T47D (cell line): ENCODE data around the gene LRP1.

Experiments
- DNase-seq, 2 experiments: peaks; one replicate each; pipeline versions ENCODE4 v3.0.0 to v3.0.0-alpha.2; 2011 to 2012; ENCODE audit warnings: low read depth in 1 of 2, low spot score in 1 of 2
- JUND ChIP-seq: IDR thresholded peaks from 2 replicates; pipeline ENCODE4 v1.6.1; 2012; ENCODE audit warnings: low read depth
- in situ Hi-C: cut with HindIII; loops from 2 replicates; pipeline ENCODE4 v1.10.0; 2016; ENCODE audit warnings: low sequenced_read_pairs, low pct_unique_long_range_greater_than_20kb

The LRP1 gene

DNA sequence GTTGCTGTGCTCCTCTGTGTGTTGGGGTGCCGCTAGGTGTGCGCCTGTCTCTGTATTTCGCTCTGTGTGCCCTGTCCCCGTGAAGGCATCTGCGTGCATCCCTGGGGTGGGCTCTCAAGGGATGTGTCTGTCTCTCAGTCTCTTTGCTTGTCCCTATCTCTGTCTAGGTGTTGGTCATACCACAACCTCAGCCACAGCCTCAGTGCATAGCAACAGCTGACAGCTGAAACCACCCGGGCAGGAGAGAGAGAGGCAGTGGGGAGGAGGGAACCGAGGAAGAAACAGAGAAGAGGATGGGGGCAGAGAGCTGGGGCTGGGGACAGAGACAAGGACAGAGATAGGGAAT, 87.4 kb downstream of the LRP1 start:
- in situ Hi-C loops: no loop called here
- DNase-seq: peak; percentile 56 to 69
- no peak for TF ChIP-seq JUND

DNA sequence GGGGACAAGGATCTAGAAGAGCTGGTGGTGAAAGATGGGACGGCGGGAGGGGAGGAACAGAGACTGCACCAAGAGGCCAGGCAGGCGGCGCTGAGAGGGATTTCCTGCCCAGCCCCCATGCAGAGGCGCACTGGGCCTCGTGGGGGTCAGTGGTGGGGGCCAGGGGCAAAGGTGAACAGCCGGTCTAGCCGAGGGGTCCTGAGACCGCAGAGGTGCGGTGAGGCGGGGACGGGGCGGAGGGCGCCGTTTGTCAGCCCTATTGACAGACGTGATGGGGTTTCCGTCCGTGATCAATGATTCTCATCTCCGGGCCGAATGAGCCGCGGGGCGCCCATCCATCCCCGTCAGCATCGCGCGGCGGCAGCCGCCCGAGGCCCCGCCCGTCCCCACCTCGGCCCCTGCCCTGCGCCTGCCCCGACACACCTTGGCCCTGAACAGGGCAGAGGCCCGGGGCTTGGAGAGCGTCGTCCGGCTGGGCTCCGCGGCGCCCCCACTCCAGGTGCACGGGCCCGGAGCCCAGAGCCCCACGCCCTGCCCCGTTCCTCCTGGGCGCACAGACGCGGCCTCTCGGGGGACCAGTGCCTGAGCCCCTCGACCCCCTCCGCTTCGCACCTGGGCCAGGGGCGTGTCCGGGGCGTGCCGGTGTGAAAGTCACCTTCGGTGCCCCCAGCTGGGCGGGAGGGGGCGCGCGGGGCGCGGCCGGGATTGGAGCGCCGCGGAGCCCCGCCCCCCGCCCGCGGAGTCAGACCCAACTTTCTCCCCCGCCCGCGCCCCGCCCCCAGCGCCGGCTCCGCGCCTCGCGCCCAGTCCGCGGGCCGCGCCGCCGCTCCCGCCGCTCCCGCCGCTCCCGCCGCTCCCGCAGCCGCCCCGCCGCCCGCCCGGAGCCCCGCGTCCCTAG, 88.0 kb downstream of the LRP1 start, which contains the start of gene NXPH4:
Gene NXPH4 (plus strand): TSS at position 781 of the 898 bp plus-strand sequence. CDS start 176 bp downstream, outside the sequence.
- in situ Hi-C loops: no loop called here
- TF ChIP-seq JUND: no peak
- DNase-seq: peak; percentile 75 to 88

DNA sequence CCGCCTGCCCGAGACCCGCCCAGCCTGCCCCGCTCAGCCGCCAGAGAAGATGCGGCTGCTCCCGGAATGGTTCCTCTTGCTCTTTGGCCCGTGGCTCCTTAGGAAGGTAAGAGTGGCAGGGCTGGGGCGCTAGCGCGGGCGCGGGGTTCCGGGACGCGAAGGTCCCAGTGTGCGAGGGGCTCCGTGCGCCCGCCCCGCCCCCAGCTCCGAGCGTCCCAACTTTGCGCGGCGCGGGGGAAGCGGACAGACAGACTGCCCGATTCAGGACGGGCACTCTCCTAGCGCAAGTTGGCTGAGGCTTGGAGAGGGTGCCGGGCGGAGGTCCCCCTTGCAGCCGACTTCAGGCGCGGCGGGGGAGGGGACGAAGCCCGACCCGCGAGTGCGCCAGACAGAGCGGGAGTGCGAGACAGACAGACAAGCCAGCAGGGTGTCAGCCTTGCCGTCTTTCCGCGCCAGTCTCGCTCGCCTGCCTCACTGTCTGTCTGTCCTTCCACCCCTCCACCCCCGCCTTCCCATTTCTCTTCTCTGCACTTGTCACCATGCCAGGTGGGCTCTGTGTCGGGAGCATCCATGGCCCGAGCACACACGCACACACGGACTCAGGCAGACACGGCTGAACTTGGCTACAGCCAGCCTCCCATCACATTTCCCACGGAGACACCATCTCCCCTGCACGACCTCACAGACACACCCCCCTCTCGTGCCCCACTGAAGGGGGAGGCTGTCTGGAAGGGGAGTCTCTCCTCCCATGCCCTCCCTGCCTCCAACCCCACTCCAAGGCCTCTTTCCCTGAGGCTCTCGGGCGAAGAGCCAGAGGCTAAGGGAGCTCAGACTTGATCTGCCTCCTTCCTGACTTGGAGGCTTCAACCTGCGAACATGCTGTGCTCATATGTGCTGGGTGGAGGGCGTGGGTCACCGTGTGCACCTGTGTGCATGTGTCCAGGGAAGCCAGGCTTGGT, 88.9 kb downstream of the LRP1 start:
- no peak for DNase-seq
- in situ Hi-C loops: no loop called here
- no peak for TF ChIP-seq JUND

DNA sequence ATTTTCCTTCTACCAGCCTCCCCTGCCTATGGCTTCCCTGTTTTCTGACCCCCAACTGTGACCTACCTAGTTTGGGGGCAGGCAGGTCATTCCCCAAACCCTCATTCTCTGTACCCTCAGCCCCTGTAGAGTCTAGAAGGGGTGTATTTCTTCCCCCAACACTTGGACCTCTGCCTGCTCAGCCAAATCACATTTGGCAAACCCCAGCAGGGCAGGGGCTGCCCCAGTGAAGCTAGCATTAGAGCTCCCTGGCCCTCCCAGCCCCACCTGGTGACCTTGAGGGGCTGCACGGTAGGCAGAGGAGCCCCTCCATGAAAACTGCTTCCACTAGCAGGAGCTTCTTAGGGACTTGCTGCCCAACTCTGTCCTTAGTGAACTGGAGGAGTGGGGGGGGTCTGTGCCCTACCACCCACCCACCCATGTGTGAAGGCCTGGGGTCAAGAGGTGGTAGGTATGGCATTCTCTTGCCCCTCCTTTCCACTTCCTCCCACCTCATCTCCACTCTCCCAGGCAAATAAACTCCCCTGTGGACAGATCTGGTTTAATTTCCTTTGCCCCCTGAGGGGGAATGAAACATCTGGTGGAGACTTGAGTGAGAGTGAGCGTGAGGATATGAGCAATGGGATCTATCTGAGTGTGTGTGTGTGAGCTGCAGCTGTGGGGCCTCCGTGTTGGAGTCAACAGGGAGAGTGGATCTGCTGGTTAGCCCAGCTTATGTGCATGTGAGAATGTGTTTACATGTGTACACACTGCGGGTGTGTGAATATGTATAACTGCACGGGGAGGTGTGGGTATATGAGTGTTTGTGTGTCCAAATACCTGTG, 90.0 kb downstream of the LRP1 start:
- in situ Hi-C loops: no loop called here
- DNase-seq: peak in 1 of 2 experiments; percentile 84
- TF ChIP-seq JUND: no peak

DNA sequence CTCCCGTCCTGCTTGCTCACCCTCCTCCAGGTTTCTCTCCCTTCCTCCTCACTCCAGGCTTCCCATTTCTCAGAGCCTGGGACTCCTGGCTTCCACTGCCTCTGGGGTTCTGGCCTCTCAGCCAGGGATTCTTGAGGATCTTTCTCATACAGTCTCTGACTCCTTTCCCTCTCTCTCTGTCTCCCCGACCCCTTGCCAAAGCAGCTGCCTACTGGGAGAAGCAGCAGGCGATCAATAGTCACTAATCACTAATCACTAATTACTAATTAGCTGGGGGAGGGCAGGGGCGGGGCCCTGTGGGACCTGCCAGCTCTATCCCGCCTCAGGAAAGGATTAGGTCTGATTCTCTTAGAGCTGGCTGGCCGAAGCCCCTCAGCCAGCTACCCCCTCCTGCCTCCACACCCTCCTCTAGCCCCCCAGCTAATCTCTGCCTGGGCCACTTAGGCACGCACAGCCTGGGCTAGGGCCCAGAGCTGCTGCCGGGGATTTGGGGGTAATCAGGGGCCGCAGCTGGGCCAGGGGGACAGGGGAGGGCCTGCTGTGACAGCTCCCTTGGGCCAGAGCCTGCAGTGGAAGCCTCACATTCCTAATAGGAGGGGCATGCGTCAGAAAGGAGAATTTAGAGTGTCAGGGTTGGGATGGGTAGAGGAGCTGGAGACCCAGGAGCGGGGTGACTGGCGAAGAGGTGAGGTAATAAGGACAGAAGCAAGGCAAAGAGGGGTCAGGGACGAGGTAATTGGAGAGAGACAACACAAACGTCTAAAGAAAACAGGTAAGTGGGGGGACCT, 91.1 kb downstream of the LRP1 start:
- in situ Hi-C loops: no loop called here
- no peak for TF ChIP-seq JUND
- no peak for DNase-seq

DNA sequence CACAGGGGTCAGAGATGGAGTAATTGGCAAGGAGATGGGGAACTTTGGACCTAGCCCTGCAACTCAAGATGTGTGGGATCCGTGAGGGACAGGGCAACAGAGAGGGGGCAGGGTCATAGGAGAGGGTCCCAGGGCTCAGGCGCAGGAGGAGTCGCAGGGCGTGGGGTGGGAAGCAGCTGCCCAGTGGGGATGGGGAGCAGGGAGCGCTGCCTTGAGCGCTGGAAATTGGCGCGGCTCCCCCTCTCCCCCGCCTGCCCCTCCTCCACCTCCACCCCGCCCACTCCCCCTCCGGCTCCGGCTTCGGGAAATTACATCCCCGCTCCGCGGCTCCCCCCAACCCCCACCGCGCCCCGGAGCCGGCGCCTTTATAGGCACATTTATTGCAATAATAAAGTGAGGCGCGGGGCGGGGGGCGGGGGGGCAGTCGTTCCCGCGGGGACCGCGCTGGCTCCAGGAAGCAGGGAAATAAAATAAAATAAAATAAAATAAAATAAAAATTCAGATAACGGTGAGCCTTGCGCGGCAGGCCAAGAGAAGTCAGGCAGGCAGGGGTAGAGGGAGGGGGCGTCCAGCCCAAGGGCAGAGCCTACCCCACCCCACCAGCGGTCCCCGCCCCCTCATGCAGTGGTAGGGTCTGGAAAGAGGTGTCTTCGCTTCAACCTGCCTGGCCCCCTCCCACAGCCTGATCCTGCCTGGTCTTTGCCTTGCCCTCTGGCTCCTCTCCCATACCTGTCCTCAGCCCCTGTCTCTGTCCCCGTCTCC, 91.9 kb downstream of the LRP1 start:
- no peak for TF ChIP-seq JUND
- in situ Hi-C loops: no loop called here
- no peak for DNase-seq

DNA sequence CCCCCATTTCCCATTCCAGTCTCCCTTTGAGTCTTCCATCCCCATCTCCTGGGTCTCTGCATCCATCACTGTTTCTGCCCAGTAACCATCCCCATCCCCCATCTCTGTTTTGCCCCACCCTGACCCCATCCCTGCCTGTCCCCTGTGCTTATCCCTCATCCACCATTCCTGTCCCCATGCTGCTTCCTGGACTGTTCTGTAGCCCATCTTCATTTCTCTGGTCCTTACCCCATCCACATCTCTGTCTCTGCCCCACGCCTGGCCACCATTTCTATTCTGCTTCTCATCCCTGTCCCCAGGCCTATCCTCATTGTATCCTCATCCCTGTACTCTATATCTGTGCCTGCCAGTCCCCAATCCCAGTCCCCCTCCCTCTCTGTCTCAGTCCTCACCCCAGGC, 92.5 kb downstream of the LRP1 start:
- no peak for DNase-seq
- in situ Hi-C loops: no loop called here
- no peak for TF ChIP-seq JUND

DNA sequence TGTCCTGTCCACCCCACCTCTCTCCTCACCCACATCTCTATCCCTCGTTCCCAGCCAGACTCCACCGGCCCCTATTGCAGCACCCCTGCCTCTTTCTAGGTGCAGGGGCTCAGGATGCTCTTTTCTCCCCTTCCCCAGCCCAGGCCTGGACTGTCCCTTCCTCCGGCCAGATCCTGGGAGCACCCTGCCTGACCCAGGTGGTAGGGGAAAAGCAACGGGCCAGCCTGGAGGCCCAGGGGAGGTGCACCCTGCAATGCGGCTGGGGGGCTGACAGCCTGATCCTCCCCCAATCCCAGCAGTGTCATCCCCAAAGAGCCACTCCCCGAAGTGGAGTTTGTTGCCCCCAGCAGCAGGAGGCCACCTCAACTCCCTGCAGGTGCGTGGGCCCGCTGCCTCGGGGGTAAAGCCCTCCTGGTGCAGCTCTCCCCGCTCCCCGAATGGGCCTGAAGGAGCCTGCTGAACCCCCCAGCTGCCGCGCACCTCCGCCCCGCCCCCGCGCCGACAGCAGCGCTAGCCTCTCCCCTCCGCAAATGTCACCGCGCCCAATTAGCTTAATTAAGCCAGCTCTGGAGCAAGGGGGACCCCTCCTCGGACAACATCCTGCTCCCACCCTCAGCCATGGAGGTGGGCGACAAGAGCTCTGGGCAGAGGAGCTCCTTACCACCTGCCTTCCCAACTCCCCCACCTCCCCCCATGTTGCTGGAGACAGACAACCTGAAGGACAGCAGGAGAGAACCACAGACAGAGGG, 93.1 kb downstream of the LRP1 start:
- DNase-seq: no peak
- TF ChIP-seq JUND: no peak
- in situ Hi-C loops: no loop called here

DNA sequence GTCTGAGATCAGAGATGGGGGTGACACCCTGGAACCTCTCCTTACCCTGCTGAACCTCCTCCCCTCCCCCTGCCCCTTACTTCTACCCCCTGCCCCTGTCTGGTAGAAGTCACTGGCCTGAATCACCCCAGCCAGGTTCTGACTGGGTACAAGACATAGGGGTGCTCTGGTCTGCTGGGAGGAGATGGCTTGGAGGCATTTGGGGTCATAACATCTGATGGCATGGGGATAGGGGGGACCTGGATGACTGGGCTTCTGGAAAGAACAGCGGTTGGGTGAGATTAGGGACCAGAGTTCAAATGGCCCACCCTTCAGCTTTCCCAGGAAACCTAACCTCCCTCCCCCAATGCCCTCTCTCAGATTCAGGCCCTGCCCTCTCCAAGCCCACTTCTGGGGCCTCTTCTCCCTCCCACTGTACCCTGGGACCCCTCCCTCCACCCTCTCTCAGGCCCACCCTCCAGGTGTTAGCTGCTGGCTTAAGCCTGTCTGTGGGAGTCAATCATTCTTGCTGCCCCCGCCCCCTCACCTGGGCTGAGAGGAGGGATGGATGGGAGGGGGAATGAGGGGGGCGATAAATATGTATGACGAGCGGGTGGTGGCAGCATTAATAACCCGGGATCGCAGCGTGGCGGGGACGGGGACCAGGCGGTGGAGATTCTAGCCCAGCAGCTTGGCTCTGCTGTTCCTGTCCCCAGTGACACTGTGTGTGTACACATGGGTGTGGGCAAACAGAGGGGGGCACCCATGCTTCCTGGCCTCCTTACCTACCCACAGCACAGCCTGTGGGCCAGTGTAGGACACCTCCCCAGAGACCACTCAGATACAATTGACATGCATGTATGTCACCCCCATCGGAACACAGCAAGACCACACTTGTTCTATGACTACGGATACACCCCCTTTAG, 94.3 kb downstream of the LRP1 start:
- DNase-seq: no peak
- TF ChIP-seq JUND: no peak
- in situ Hi-C loops: no loop called here
